Ascending aorta (tissue), 2 donors: ENCODE results near the gene ERC1. TPM values are rescaled to one million over a fixed set of nuclear protein-coding genes. Genes with fewer than 3 reads are reported as not detected.

ENCODE experiments used
- DNase-seq, 2 donors: peaks; one replicate each; pipeline ENCODE4 v3.0.0-alpha.2; 2019; ENCODE audit warnings: low spot score in 2 of 2
- H3K27ac ChIP-seq, 2 donors: fragments of 200-600 bp; sonication (generic); one replicate each; pipeline ENCODE4 v1.5.1; 2016 to 2017; ENCODE audit warnings: mild to moderate bottlenecking in 1 of 2
- H3K27me3 ChIP-seq: fragments of 200-600 bp; sonication (generic); one replicate; pipeline ENCODE4 v1.5.1; 2017
- H3K36me3 ChIP-seq, 2 donors: fragments of 200-600 bp; sonication (generic); one replicate each; pipeline ENCODE4 v1.5.1; 2016
- H3K4me1 ChIP-seq, 2 donors: fragments of 200-600 bp; sonication (generic); one replicate each; pipeline ENCODE4 v1.5.1; 2016 to 2017; ENCODE audit warnings: mild to moderate bottlenecking in 1 of 2
- H3K4me3 ChIP-seq, 2 donors: fragments of 200-600 bp; sonication (generic); one replicate each; pipeline ENCODE4 v1.5.1; 2016 to 2017; ENCODE audit warnings: mild to moderate bottlenecking in 1 of 2
- H3K9me3 ChIP-seq, 2 donors: fragments of 200-600 bp; sonication (generic); one replicate each; pipeline ENCODE4 v1.5.1; 2016
- CTCF ChIP-seq, 3 experiments: fragments of 200-600 bp in 2 of 3; fragments of 450-650 bp in 1 of 3; sonication (generic) in 2 of 3; IDR thresholded peaks; one replicate each; pipeline ENCODE4 v1.5.1; 2016 to 2019; ENCODE audit warnings: antibody characterized with exemption in 3 of 3, mild to moderate bottlenecking in 1 of 3, moderate library complexity in 1 of 3
- intact Hi-C: fragments of 100-400 bp; cut with DNase I; formaldehyde crosslinking; loops from one replicate; pipeline ENCODE4 v1.15.1; 2023
- total RNA-seq: library from RNA; depleted of rRNA; stranded (reverse); fragments of >200 nt; gene quantifications from one replicate; pipeline ENCODE4 v1.1.0, GENCODE V29; 2016

ERC1 gene
- total RNA-seq, 1 donor from 2014 or later: 41.4 TPM

GRCh38 chr12:1507308-1507707 is 516.3 kb downstream of the ERC1 start:
- H3K27ac ChIP-seq: no peak overlapping the region
- DNase-seq: no peak
- H3K27me3 ChIP-seq: no peaks in the 10 kb centered on the region
- H3K36me3 ChIP-seq: no peaks in the 10 kb centered on the region
- peaks cover 0 to 7% of the 10 kb centered on the region in 2 donors for H3K4me1 ChIP-seq
- H3K4me3 ChIP-seq: no peak overlapping the region
- intact Hi-C loops: no loop called here
- no peak for TF ChIP-seq CTCF (IDR thresholded peaks at IDR 0.05)
- no peaks in the 10 kb centered on the region for H3K9me3 ChIP-seq

- no peaks in the 10 kb centered on the region for H3K27me3 ChIP-seq
- H3K4me3 ChIP-seq: no peak overlapping the region
- intact Hi-C loops: no loop called here
- TF ChIP-seq CTCF (IDR thresholded peaks at IDR 0.05): no peak
- H3K9me3 ChIP-seq: no peaks in the 10 kb centered on the region
- no peaks in the 10 kb centered on the region for H3K36me3 ChIP-seq
- H3K4me1 ChIP-seq: no peaks in the 10 kb centered on the region
- DNase-seq: no peak
- H3K27ac ChIP-seq: no peak overlapping the region
Measured at GRCh38 chr12:1509413-1510052, 518.5 kb downstream of the ERC1 start.

GRCh38 chr12:1510056-1510812 is 519.2 kb downstream of the ERC1 start:
- Histone ChIP-seq H3K27me3 (no peaks in the 10 kb centered on the region), H3K27ac (no peak overlapping the region), H3K9me3 (no peaks in the 10 kb centered on the region), H3K4me1 (no peaks in the 10 kb centered on the region), H3K36me3 (no peaks in the 10 kb centered on the region), H3K4me3 (no peak overlapping the region)
- no peak for DNase-seq
- no peak for TF ChIP-seq CTCF (IDR thresholded peaks at IDR 0.05)
- intact Hi-C loops: no loop called here

- no peaks in the 10 kb centered on the region for H3K9me3 ChIP-seq
- H3K27ac ChIP-seq: no peak overlapping the region
- no peaks in the 10 kb centered on the region for H3K36me3 ChIP-seq
- TF ChIP-seq CTCF (IDR thresholded peaks at IDR 0.05): no peak
- no peak overlapping the region for H3K4me3 ChIP-seq
- DNase-seq: no peak
- intact Hi-C loops: no loop called here
- no peaks in the 10 kb centered on the region for H3K27me3 ChIP-seq
- peaks cover 0 to 7% of the 10 kb centered on the region in 2 donors for H3K4me1 ChIP-seq
Measured at GRCh38 chr12:1515010-1515409, 524.0 kb downstream of the ERC1 start.

- peaks cover 0 to 7% of the 10 kb centered on the region in 2 donors for H3K4me1 ChIP-seq
- no peak for TF ChIP-seq CTCF (IDR thresholded peaks at IDR 0.05)
- no peaks in the 10 kb centered on the region for H3K27me3 ChIP-seq
- intact Hi-C loops: no loop called here
- H3K4me3 ChIP-seq: no peak overlapping the region
- H3K27ac ChIP-seq: no peak overlapping the region
- no peaks in the 10 kb centered on the region for H3K36me3 ChIP-seq
- DNase-seq: no peak
- H3K9me3 ChIP-seq: no peaks in the 10 kb centered on the region
Measured at GRCh38 chr12:1515428-1515827, 524.4 kb downstream of the ERC1 start.
